ENCODE data around the gene SCNN1B.
"Not testable (repeated sequence)": the region's sequence is repeated elsewhere in the genome, so short reads cannot be mapped to it uniquely, and the experiment has no call there.

The SCNN1B gene

GRCh38 chr16:23377071-23377931 lies 75.2 kb downstream of the SCNN1B start:
- no peak for DNase-seq (ENCODE audit: insufficient read length)
- no peak for TF ChIP-seq POLR2A (IDR thresholded peaks at IDR 0.05; ENCODE audit: low read depth, low read length)
- TF ChIP-seq TAF1 (IDR thresholded peaks at IDR 0.05; ENCODE audit: borderline replicate concordance, low read depth, low read length), result no peak
- no peak for TF ChIP-seq POLR2AphosphoS5 (IDR thresholded peaks at IDR 0.05; ENCODE audit: low read depth, low read length)
- FAIRE-seq, result no peak

GRCh38 chr16:23378256-23378655 lies 76.2 kb downstream of the SCNN1B start:
- TF ChIP-seq POLR2A (IDR thresholded peaks at IDR 0.05; ENCODE audit: low read depth, low read length) (no peak), TAF1 (IDR thresholded peaks at IDR 0.05; ENCODE audit: borderline replicate concordance, low read depth, low read length) (no peak), POLR2AphosphoS5 (IDR thresholded peaks at IDR 0.05; ENCODE audit: low read depth, low read length) (no peak)
- no peak for FAIRE-seq
- no peak for DNase-seq (ENCODE audit: insufficient read length)

- TF ChIP-seq POLR2A (IDR thresholded peaks at IDR 0.05; ENCODE audit: low read depth, low read length), result no peak
- TF ChIP-seq TAF1 (IDR thresholded peaks at IDR 0.05; ENCODE audit: borderline replicate concordance, low read depth, low read length), result no peak
- no peak for TF ChIP-seq POLR2AphosphoS5 (IDR thresholded peaks at IDR 0.05; ENCODE audit: low read depth, low read length)
- DNase-seq (ENCODE audit: insufficient read length) (no peak), FAIRE-seq (no peak)
Measured at GRCh38 chr16:23378921-23379320, 76.8 kb downstream of the SCNN1B start.

GRCh38 chr16:23379707-23380106 lies 77.6 kb downstream of the SCNN1B start:
- TF ChIP-seq POLR2A (IDR thresholded peaks at IDR 0.05; ENCODE audit: low read depth, low read length), result no peak
- no peak for TF ChIP-seq TAF1 (IDR thresholded peaks at IDR 0.05; ENCODE audit: borderline replicate concordance, low read depth, low read length)
- TF ChIP-seq POLR2AphosphoS5 (IDR thresholded peaks at IDR 0.05; ENCODE audit: low read depth, low read length), result no peak
- no peak for DNase-seq (ENCODE audit: insufficient read length)
- no peak for FAIRE-seq

- no peak for FAIRE-seq
- DNase-seq (ENCODE audit: insufficient read length), result no peak
- TF ChIP-seq POLR2AphosphoS5 (IDR thresholded peaks at IDR 0.05; ENCODE audit: low read depth, low read length), result no peak
- TF ChIP-seq POLR2A (IDR thresholded peaks at IDR 0.05; ENCODE audit: low read depth, low read length), result no peak
- no peak for TF ChIP-seq TAF1 (IDR thresholded peaks at IDR 0.05; ENCODE audit: borderline replicate concordance, low read depth, low read length)
Measured at GRCh38 chr16:23380501-23380951, 78.4 kb downstream of the SCNN1B start.

- not testable (repeated sequence) for FAIRE-seq; DNase-seq (ENCODE audit: insufficient read length)
Measured at GRCh38 chr16:23381702-23382101, 79.6 kb downstream of the SCNN1B start.

GRCh38 chr16:23382279-23382678 lies 80.2 kb downstream of the SCNN1B start:
- DNase-seq (ENCODE audit: insufficient read length) (no peak), FAIRE-seq (no peak)
- TF ChIP-seq TAF1 (IDR thresholded peaks at IDR 0.05; ENCODE audit: borderline replicate concordance, low read depth, low read length), result no peak
- no peak for TF ChIP-seq POLR2AphosphoS5 (IDR thresholded peaks at IDR 0.05; ENCODE audit: low read depth, low read length)
- TF ChIP-seq POLR2A (IDR thresholded peaks at IDR 0.05; ENCODE audit: low read depth, low read length), result no peak

- FAIRE-seq (no peak), DNase-seq (ENCODE audit: insufficient read length) (no peak)
- no peak for TF ChIP-seq POLR2AphosphoS5 (IDR thresholded peaks at IDR 0.05; ENCODE audit: low read depth, low read length)
- TF ChIP-seq TAF1 (IDR thresholded peaks at IDR 0.05; ENCODE audit: borderline replicate concordance, low read depth, low read length), result no peak
- TF ChIP-seq POLR2A (IDR thresholded peaks at IDR 0.05; ENCODE audit: low read depth, low read length), result no peak
Measured at GRCh38 chr16:23383881-23384280, 81.8 kb downstream of the SCNN1B start.

- no peak for FAIRE-seq
- TF ChIP-seq POLR2A (IDR thresholded peaks at IDR 0.05; ENCODE audit: low read depth, low read length), result no peak
- no peak for TF ChIP-seq TAF1 (IDR thresholded peaks at IDR 0.05; ENCODE audit: borderline replicate concordance, low read depth, low read length)
- TF ChIP-seq POLR2AphosphoS5 (IDR thresholded peaks at IDR 0.05; ENCODE audit: low read depth, low read length), result no peak
- no peak for DNase-seq (ENCODE audit: insufficient read length)
Measured at GRCh38 chr16:23384878-23385277, 82.8 kb downstream of the SCNN1B start.

GRCh38 chr16:23385441-23385840 lies 83.3 kb downstream of the SCNN1B start:
- TF ChIP-seq POLR2AphosphoS5 (IDR thresholded peaks at IDR 0.05; ENCODE audit: low read depth, low read length) (no peak), TAF1 (IDR thresholded peaks at IDR 0.05; ENCODE audit: borderline replicate concordance, low read depth, low read length) (no peak), POLR2A (IDR thresholded peaks at IDR 0.05; ENCODE audit: low read depth, low read length) (no peak)
- DNase-seq (ENCODE audit: insufficient read length) (no peak), FAIRE-seq (no peak)

- no peak for TF ChIP-seq POLR2A (IDR thresholded peaks at IDR 0.05; ENCODE audit: low read depth, low read length)
- no peak for TF ChIP-seq POLR2AphosphoS5 (IDR thresholded peaks at IDR 0.05; ENCODE audit: low read depth, low read length)
- TF ChIP-seq TAF1 (IDR thresholded peaks at IDR 0.05; ENCODE audit: borderline replicate concordance, low read depth, low read length), result no peak
- no peak for FAIRE-seq
- DNase-seq (ENCODE audit: insufficient read length), result no peak
Measured at GRCh38 chr16:23387666-23388065, 85.6 kb downstream of the SCNN1B start.

- DNase-seq (ENCODE audit: insufficient read length) (no peak), FAIRE-seq (no peak)
- TF ChIP-seq POLR2A (IDR thresholded peaks at IDR 0.05; ENCODE audit: low read depth, low read length) (no peak), TAF1 (IDR thresholded peaks at IDR 0.05; ENCODE audit: borderline replicate concordance, low read depth, low read length) (no peak)
Measured at GRCh38 chr16:23388786-23389185, 86.7 kb downstream of the SCNN1B start.

Data from GM12892 (cell line).